T follicular helper cell (primary cell): ENCODE results near the gene LTA.

Source experiments
- DNase-seq: peaks from one replicate; pipeline ENCODE4 v3.0.0-alpha.2; 2020; ENCODE audit warnings: low read depth

LTA gene

GRCh38 chr6:31541658-31542521, 30.2 kb upstream of the LTA start, which contains the start of gene DDX39B:
DDX39B (minus strand) TSS chr6:31542003; CDS start chr6:31540532, 1,471 bp downstream.
- DNase-seq = peak; percentile 92

GRCh38 chr6:31543639-31544038, 28.4 kb upstream of the LTA start:
- no peak for DNase-seq

GRCh38 chr6:31544676-31545075, 27.4 kb upstream of the LTA start:
- DNase-seq = no peak

GRCh38 chr6:31545291-31545690, 26.8 kb upstream of the LTA start:
- no peak for DNase-seq

GRCh38 chr6:31546339-31546957, 25.6 kb upstream of the LTA start, which contains the start of gene ATP6V1G2:
ATP6V1G2 (minus strand) TSS chr6:31546608; CDS start chr6:31546559, 49 bp downstream.
- DNase-seq = peak; percentile 76

GRCh38 chr6:31546958-31547726, 24.9 kb upstream of the LTA start, which contains the start of gene NFKBIL1:
NFKBIL1 (plus strand) TSS chr6:31547608; CDS start chr6:31547695, 87 bp downstream.
- peak; percentile 85 for DNase-seq

- DNase-seq = no peak
Measured at GRCh38 chr6:31547727-31548543, 24.2 kb upstream of the LTA start.

GRCh38 chr6:31548544-31548873, 23.6 kb upstream of the LTA start:
- DNase-seq = no peak

GRCh38 chr6:31551371-31551770, 20.7 kb upstream of the LTA start:
- DNase-seq = peak; percentile 60

GRCh38 chr6:31556307-31556706, 15.8 kb upstream of the LTA start:
- no peak for DNase-seq

GRCh38 chr6:31557443-31558317, 14.4 kb upstream of the LTA start:
- DNase-seq = no peak

GRCh38 chr6:31558318-31558625, 13.8 kb upstream of the LTA start:
- DNase-seq = no peak

- peak; percentile 57 for DNase-seq
Measured at GRCh38 chr6:31558631-31559500, 13.2 kb upstream of the LTA start.

- no peak for DNase-seq
Measured at GRCh38 chr6:31559606-31559957, 12.5 kb upstream of the LTA start.

GRCh38 chr6:31559958-31560696, 12.0 kb upstream of the LTA start:
- DNase-seq = no peak

- DNase-seq = no peak
Measured at GRCh38 chr6:31560697-31561058, 11.4 kb upstream of the LTA start.

GRCh38 chr6:31567531-31568370, 4.3 kb upstream of the LTA start:
- no peak for DNase-seq

GRCh38 chr6:31568537-31568961, 3.5 kb upstream of the LTA start:
- DNase-seq = peak; percentile 59
